Mammary epithelial cell (primary cell): ENCODE data around the gene WFDC1.

ENCODE experiments used
- CTCF ChIP-seq, 2 donors: IDR thresholded peaks in 1 of 2; conservative IDR thresholded peaks in 1 of 2; 2 replicates each; pipeline ENCODE4 v1.5.1; 2011 to 2012; ENCODE audit warnings: inconsistent platforms in 2 of 2, low read length in 2 of 2, mild to moderate bottlenecking in 2 of 2, control low read depth in 1 of 2, low read depth in 1 of 2; ENCODE audit not compliant: insufficient read depth in 1 of 2; ENCODE audit errors: extremely low read depth in 1 of 2
- EZH2 ChIP-seq: IDR thresholded peaks from 2 replicates; pipeline ENCODE4 v1.6.1; 2012; ENCODE audit warnings: low read length, inconsistent platforms, borderline replicate concordance

GRCh38 chr16:84369938-84370627, 75.4 kb downstream of the WFDC1 start:
- TF ChIP-seq CTCF (conservative IDR thresholded peaks at IDR 0.05 in 1 of 2, IDR thresholded peaks at IDR 0.05 in 1 of 2; ENCODE audit: extremely low read depth in 1 of 2, insufficient read depth in 1 of 2, low read depth in 1 of 2, low read length in 2 of 2) (no peak), EZH2 (no peak)
